Activated B cell treated with CpG ODN at 0.5 μM for 24 hours (primary cell): Measurements from ENCODE around the gene ELF4. TPM values are rescaled to one million over a fixed set of nuclear protein-coding genes. Genes with fewer than 3 reads are reported as not detected.

ENCODE experiments used
- ATAC-seq: fragments of 200-7000 bp; cut with Tn5 transposase; one replicate; pipeline ENCODE4 v1.10.0; 2021; ENCODE audit warnings: low read depth, mild to moderate bottlenecking, moderate library complexity
- CTCF ChIA-PET: fragments of 350-600 bp; sonication (Branson Sonifier 250); formaldehyde crosslinking; loops from one replicate; lab custom pipeline; 2021; ENCODE audit warnings: antibody characterized with exemption; lab: Charles Lee
- POLR2A ChIA-PET: fragments of 350-600 bp; sonication (Branson Sonifier 250); formaldehyde crosslinking; loops from one replicate; lab custom pipeline; 2021; ENCODE audit warnings: antibody characterized with exemption; lab: Charles Lee
- DNase-seq: peaks from one replicate; pipeline ENCODE4 v3.0.0; 2022
- H3K27ac Mint-ChIP-seq: one replicate; pipeline ENCODE4 v1.8.0; 2020; ENCODE audit warnings: mixed read lengths
- H3K27me3 Mint-ChIP-seq: one replicate; pipeline ENCODE4 v1.8.0; 2021; ENCODE audit warnings: mixed read lengths
- H3K36me3 Mint-ChIP-seq: one replicate; pipeline ENCODE4 v1.8.0; 2021; ENCODE audit warnings: low read depth, mixed read lengths
- H3K4me1 Mint-ChIP-seq: one replicate; pipeline ENCODE4 v1.8.0; 2021; ENCODE audit warnings: mixed read lengths
- H3K4me3 Mint-ChIP-seq: one replicate; pipeline ENCODE4 v1.8.0; 2020; ENCODE audit warnings: mild to moderate bottlenecking, mixed read lengths
- H3K9me3 Mint-ChIP-seq: one replicate; pipeline ENCODE4 v1.8.0; 2020; ENCODE audit warnings: mixed read lengths
- intact Hi-C: fragments of 100-400 bp; cut with micrococcal nuclease; formaldehyde crosslinking; loops from one replicate; pipeline ENCODE4 v1.15.1; 2024
- total RNA-seq: library from RNA; stranded (reverse); gene quantifications from 2 replicates; pipeline ENCODE4 v1.2.3, GENCODE V29; 2022
- TF ChIP-seq, protein P1 (sequence below): fragments of 200-600 bp; IDR thresholded peaks from one replicate; pipeline ENCODE4 v1.8.0; 2022; ENCODE audit warnings: antibody characterized with exemption, mild to moderate bottlenecking

ELF4 gene
- total RNA-seq, 1 donor from 2014 or later = 33.0 TPM

DNA sequence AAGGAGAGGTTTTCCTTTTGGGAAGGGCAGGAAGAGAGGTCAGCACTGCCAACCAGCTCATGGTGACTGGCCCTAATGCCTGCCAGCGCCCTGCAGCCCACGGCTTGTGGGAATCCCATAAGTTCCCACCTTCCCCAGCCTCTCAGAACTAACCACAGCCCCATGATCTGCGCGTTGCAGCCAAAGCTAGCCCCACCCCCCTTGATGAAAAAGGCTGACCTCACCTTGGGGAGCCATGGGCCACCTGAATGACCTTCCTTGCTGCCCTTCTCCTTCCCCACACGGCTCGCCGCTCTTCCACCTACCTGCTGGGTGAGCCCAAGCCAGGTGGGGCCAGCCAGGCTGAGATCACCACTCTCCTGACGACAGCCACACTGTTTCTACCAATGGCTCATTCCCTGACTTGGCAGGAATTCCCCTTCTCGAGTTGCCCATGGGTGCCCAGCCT, 3.9 kb upstream of the ELF4 start:
- ChIA-PET POLR2A (no interaction called here), CTCF (no interaction called here)
- TF ChIP-seq, protein P1, sequence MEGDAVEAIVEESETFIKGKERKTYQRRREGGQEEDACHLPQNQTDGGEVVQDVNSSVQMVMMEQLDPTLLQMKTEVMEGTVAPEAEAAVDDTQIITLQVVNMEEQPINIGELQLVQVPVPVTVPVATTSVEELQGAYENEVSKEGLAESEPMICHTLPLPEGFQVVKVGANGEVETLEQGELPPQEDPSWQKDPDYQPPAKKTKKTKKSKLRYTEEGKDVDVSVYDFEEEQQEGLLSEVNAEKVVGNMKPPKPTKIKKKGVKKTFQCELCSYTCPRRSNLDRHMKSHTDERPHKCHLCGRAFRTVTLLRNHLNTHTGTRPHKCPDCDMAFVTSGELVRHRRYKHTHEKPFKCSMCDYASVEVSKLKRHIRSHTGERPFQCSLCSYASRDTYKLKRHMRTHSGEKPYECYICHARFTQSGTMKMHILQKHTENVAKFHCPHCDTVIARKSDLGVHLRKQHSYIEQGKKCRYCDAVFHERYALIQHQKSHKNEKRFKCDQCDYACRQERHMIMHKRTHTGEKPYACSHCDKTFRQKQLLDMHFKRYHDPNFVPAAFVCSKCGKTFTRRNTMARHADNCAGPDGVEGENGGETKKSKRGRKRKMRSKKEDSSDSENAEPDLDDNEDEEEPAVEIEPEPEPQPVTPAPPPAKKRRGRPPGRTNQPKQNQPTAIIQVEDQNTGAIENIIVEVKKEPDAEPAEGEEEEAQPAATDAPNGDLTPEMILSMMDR = no peak
- H3K27ac Mint-ChIP-seq = no peak overlapping the region
- no peaks in the 10 kb centered on the region for H3K27me3 Mint-ChIP-seq
- no peaks in the 10 kb centered on the region for H3K36me3 Mint-ChIP-seq
- H3K4me1 Mint-ChIP-seq = peaks cover 16% of the 10 kb centered on the region
- H3K4me3 Mint-ChIP-seq = no peak overlapping the region
- no peaks in the 10 kb centered on the region for H3K9me3 Mint-ChIP-seq
- DNase-seq (no peak), ATAC-seq (no peak)
- intact Hi-C loops = no loop called here

DNA sequence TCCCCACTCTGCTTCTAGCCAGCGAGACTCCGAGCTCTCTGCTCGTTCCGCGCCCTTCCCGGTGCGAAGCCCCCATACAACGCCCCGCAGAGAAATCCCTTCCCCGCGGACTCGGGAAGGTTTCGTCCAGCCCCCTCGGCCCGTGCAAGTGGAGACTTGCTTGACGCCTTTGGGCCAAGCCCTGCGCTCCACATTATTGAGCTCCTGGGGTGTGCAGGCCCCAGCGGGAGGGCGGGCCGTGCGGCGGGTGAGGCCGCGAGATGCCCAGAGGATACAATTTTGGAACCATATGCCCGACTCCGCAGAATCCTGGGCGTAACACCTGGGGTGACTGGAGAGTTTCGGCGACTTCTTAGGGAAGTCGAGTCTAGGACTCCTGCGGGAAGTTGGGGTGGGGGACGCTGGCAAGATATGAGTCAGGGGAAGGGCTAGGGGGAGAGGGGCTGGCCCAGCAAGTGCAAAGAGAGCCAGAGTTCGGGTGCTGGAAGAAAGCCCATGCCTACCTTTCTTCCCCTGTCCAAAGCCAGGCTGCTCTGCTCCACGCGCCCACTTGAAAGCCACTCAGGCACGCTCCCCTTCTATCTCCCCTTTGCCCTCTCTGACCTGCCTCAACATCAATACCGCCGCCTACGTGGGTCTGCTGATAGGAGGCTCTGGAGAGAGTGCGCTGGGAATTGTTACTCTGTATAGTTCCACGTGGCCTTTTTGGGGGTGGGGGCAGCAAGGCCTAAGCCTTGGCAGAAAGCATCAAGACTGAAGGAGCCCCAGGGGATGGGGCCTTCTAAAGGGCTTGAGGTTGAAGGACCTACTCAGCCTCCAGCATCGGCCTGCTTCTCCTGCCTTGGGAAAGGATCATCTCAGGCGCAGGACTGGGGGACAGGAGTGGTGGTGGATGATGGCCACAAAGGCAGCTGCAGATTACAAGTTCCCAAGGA, 1.2 kb upstream of the ELF4 start:
- peak overlapping the region; percentile 35 for H3K27ac Mint-ChIP-seq
- peak overlapping the region; percentile 46 for H3K4me3 Mint-ChIP-seq
- H3K9me3 Mint-ChIP-seq = no peaks in the 10 kb centered on the region
- CTCF ChIA-PET = interaction anchor here (4.0 kb wide), 1 partner anchor 31 kb away, joined by 28 read pairs; no protein-coding TSS in a partner anchor
- TF ChIP-seq, protein P1 = no peak
- no peaks in the 10 kb centered on the region for H3K27me3 Mint-ChIP-seq
- H3K36me3 Mint-ChIP-seq = peaks cover 4% of the 10 kb centered on the region
- intact Hi-C loops = no loop called here
- DNase-seq = no peak
- POLR2A ChIA-PET = interaction anchor here (0.7 to 1.0 kb wide), 4 partner anchors 27 to 332 kb away, joined by 3 to 5 read pairs (median 4); partner anchors contain the start of gene SASH3
- H3K4me1 Mint-ChIP-seq = peaks cover 31% of the 10 kb centered on the region
- no peak for ATAC-seq

DNA sequence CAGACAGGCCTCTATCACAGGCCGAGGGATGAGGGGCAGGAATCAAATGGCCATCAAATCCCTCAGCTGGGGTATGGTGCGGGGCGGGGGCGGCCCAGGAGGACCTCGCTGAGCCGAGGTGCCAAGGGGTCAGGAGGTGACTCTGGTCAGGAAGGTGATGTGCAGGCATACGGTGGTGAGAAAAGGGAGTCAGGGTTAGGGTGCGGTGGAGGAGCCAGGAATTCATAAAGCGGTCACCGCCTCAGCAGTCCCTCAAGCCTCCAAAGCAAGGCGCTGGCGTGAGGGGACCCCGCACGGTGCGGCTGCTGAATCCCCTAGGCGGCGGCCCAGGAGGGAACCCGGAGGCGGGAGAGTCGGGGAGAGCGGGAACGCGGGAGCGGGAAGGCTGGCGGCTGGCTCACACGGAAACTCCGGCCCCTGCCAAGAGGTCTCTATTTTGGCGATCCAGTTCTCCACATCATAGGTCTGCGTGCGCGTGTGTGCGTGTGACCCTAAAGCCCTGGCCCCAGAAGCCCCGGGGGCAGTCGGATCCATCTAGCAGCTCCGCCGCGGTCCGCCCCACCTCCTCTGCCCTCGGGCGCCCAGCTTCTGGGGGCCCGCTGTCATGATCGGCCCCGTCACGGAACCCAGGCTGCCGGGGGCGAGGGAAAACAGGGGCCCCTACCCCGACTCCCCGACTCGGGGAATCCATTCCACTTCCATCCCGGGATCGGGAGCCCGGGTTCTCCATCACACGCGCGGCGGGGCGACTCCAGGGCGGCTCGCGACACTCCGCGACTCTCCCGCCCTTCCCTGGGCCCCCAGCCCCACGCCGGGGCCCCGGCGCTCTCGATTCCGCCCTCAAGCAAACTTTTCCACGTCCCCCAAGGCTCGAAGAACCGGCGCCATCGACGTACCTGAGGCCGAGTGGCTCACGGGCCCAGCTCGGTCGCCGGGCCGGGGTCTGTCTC, 593 bp downstream of the ELF4 start:
- no peaks in the 10 kb centered on the region for H3K9me3 Mint-ChIP-seq
- ChIA-PET POLR2A (interaction anchor here (0.8 to 3.4 kb wide), 8 partner anchors 12 to 334 kb away, joined by 3 to 37 read pairs (median 8); partner anchors contain the start of gene AIFM1), CTCF (interaction anchor here (0.7 to 4.0 kb wide), 4 partner anchors 10 to 29 kb away, joined by 3 to 28 read pairs (median 4); no protein-coding TSS in a partner anchor)
- peaks cover 6% of the 10 kb centered on the region for H3K36me3 Mint-ChIP-seq
- peaks cover 44% of the 10 kb centered on the region for H3K4me1 Mint-ChIP-seq
- H3K27me3 Mint-ChIP-seq = no peaks in the 10 kb centered on the region
- TF ChIP-seq, protein P1 = no peak
- H3K27ac Mint-ChIP-seq = peak overlapping the region; percentile 88
- H3K4me3 Mint-ChIP-seq = peak overlapping the region; percentile 92
- ATAC-seq (peak; percentile 18), DNase-seq (peak; percentile 21)
- intact Hi-C loops = loop anchor here (1.0 to 5.0 kb wide), 5 partner anchors 11 to 793 kb away; partner anchors contain the start of gene ENOX2

DNA sequence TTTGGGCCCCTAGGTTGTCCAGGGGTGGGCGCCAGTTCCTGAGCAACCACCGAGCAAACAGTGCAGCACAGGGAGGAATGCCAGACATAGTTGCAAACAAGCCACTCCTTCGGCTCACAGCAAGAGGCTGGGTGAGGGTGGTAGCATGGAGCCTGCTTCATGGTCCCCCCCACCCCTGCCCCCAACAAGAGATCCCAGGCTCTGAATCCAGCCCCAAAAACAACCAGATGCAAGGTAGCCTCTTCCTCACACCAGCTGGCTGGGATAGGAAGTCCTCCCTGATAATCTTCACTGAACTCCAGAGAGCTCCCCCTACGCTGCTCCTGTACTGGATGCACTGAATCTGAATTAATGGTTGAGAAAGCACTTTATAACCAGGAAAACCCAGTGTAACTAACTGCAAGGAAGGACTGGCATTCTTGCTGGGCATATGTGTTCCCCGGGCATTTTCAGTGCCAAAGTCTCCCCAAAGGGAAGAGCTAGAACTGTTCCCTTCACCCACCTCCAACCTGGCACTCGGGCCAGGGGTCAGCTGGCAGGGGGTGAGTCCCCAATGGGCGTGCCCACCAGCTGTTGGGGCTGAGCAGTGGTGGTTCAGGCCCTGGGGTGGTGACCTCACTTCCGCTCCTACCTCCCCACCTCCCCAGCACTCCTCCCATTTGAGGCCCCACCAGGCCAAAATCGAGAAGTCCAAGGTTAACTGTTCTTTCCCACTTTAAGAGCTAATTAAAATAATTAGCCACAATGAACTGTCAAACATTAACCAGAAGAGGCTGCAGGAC, 1.5 kb downstream of the ELF4 start:
- DNase-seq (no peak), ATAC-seq (peak; percentile 63)
- Mint-ChIP-seq H3K27ac (peak overlapping the region; percentile 88), H3K27me3 (no peaks in the 10 kb centered on the region), H3K4me1 (peaks cover 52% of the 10 kb centered on the region), H3K4me3 (peak overlapping the region; percentile 92), H3K9me3 (no peaks in the 10 kb centered on the region), H3K36me3 (peaks cover 10% of the 10 kb centered on the region)
- ChIA-PET CTCF (interaction anchor here (1.2 to 4.0 kb wide), 3 partner anchors 12 to 28 kb away, joined by 3 to 28 read pairs (median 4); no protein-coding TSS in a partner anchor), POLR2A (interaction anchor here (0.8 to 3.4 kb wide), 8 partner anchors 13 to 333 kb away, joined by 3 to 37 read pairs (median 8); partner anchors contain the start of gene AIFM1)
- TF ChIP-seq, protein P1 = no peak
- intact Hi-C loops = loop anchor here (1.0 to 5.0 kb wide), 5 partner anchors 11 to 793 kb away; partner anchors contain the start of gene ENOX2
